Erythroblast (primary cell): ENCODE results near the gene SLIT1.

Experiments used
- GATA1 ChIP-seq: IDR thresholded peaks from 2 replicates; pipeline ENCODE4 v1.6.1; 2011; ENCODE audit warnings: low read depth, mild to moderate bottlenecking, control low read depth, low read length, moderate library complexity
- POLR2A ChIP-seq: IDR thresholded peaks from 2 replicates; pipeline ENCODE4 v1.6.1; 2011; ENCODE audit warnings: mild to moderate bottlenecking, low read length

DNA sequence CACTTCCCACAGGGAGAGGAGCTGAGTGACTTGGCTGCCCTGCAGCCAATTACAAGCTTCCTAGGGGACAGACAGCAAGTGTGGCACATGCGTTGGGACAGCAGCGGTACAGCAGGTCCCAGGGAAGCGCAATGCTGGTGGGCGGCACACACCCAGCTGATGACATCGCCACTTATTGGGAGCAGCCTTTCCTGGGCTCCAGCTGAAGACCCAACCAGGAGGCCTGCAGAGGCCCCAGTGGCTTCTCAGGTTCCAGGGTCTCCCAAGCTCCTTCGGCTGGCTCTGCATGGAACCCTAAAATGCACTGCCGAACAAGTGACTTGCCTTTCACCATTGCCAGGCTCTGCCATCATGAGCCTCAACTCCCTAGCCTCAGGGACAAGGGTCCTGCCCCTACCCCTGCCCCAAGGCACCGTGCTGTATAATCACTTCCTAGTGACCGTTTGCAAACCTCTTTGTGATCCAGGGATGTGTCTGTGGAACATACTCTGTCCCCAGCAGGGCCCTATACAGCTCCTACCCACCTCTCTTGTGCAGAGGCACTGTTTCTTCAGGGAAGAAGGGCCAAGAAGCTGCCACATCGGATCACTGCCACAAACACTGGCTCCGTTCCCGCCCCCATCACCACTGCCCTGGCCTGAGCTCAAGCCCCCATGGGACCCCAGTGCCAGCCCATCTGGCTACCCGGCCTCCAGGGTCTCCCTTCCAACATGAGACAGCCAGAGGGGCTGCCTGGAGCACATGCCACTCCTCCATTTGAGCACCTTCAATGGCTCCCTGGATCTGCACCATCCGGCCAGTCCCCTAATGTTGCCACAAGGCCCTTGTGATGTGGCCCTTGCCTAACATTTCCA is 19.3 kb upstream of the SLIT1 start:
- TF ChIP-seq POLR2A (no peak), GATA1 (no peak)
